ENCODE data around the gene FCHSD2.

DNA sequence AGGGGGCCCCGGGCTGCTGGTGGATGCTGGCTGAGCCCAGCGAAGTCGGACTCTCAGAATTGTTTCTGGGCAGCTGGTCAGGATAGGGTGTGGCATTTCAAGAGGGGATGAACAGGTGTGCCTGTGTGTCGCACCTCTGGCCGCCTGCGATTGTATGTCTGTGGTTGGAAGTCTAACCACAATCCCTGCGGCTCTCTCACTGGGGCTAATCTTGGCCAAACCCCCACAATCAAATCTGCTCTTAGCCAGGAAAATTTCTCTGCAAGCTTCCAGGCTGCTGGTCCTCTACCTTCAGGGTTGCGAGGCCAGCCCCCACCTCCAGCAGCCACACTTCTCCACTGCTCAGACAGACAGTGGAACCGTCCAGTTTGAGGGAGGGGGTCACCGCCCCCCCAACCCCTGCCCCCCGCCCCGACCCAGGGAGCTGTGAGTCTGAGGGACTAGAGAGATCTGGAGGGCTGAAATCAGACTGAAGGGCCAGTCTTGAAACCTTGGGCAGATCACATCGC is 327.0 kb downstream of the FCHSD2 start:
- TF ChIP-seq, protein P1, sequence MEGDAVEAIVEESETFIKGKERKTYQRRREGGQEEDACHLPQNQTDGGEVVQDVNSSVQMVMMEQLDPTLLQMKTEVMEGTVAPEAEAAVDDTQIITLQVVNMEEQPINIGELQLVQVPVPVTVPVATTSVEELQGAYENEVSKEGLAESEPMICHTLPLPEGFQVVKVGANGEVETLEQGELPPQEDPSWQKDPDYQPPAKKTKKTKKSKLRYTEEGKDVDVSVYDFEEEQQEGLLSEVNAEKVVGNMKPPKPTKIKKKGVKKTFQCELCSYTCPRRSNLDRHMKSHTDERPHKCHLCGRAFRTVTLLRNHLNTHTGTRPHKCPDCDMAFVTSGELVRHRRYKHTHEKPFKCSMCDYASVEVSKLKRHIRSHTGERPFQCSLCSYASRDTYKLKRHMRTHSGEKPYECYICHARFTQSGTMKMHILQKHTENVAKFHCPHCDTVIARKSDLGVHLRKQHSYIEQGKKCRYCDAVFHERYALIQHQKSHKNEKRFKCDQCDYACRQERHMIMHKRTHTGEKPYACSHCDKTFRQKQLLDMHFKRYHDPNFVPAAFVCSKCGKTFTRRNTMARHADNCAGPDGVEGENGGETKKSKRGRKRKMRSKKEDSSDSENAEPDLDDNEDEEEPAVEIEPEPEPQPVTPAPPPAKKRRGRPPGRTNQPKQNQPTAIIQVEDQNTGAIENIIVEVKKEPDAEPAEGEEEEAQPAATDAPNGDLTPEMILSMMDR (optimal IDR thresholded peaks at IDR 0.05 in 1 of 3, IDR thresholded peaks at IDR 0.05 in 1 of 3, conservative IDR thresholded peaks at IDR 0.05 in 1 of 3; ENCODE audit: extremely low read depth in 1 of 3, insufficient read depth in 2 of 3, low read length in 3 of 3), result no peak
- no peak for TF ChIP-seq EZH2 (IDR thresholded peaks at IDR 0.05; ENCODE audit: low read length)
